Measurements from ENCODE around the gene GOLGA8Q. TPM values are rescaled to one million over a fixed set of nuclear protein-coding genes. Genes with fewer than 3 reads are reported as not detected.
"Not testable (repeated sequence)": the region's sequence is repeated elsewhere in the genome, so short reads cannot be mapped to it uniquely, and the experiment has no call there.

GOLGA8Q gene, protein sequence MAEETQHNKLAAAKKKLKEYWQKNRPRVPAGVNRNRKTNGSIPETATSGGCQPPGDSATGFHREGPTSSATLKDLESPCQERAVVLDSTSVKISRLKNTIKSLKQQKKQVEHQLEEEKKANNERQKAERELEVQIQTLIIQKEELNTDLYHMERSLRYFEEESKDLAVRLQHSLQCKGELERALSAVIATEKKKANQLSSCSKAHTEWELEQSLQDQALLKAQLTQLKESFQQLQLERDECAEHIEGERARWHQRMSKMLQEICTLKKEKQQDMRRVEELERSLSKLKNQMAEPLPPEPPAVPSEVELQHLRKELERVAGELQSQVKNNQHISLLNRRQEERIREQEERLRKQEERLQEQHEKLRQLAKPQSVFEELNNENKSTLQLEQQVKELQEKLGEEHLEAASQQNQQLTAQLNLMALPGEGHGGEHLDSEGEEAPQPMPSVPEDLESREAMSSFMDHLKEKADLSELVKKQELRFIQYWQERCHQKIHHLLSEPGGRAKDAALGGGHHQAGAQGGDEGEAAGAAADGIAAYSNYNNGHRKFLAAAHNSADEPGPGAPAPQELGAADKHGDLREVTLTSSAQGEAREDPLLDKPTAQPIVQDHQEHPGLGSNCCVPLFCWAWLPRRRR
- not detected for total RNA-seq

DNA sequence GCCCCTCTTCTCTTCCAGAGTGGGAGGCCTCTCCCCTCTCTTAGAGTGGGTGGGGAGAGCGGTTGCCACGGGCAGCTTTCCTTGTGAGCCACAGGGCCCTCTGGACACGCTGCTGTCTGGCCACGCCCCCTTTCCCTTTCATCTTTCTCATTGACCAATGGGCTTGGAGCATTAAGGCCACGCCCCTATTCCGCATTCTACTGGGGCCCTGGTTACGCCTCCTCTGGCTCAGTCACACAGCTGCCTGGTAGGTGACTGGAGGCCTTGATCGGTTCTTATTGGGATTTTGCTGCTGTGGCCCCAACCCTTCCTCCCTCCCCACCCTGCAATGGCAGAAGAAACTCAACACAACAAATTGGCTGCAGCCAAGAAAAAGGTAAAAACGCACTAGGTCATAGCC is at the start of gene GOLGA8Q:
Gene GOLGA8Q (plus strand): TSS at position 301 of the 400 bp plus-strand sequence. CDS start 28 bp downstream, at position 329.
- not testable (repeated sequence) for ATAC-seq

GRCh38 chr15:30502904-30503781 is 48.7 kb upstream of the GOLGA8Q start:
- peak; percentile 93 for ATAC-seq

DNA sequence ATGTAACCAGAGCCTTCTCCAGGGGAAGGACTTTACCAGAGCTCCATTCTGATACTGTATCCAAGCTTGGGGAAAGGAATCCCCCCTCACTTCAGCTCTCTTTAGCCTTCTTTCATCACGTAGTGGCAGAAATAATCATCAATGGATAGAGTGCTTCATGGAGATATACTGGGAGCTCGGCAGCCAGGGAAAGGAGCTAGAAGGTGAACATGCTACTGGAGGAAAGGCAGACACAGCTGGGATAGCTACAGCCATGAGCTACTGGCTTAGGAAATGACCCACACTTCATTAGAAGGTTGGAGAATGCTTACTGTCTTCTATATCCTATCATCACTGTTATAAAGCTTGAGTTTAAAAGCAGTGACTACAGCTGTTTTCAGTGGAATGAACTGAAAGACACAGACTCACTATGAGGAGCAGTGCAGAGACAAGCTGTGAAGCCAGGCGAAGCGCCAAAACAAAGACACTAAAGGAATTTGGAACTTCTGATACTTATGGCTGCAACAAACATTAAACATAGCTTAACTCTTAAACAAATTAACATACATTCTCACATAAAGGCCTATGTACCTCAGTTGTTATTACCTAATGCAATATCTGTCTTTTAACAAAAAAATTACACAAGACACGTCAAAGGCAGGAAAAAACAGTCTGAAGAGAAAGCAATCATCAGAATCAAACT is 47.5 kb upstream of the GOLGA8Q start:
- not testable (repeated sequence) for ATAC-seq

DNA sequence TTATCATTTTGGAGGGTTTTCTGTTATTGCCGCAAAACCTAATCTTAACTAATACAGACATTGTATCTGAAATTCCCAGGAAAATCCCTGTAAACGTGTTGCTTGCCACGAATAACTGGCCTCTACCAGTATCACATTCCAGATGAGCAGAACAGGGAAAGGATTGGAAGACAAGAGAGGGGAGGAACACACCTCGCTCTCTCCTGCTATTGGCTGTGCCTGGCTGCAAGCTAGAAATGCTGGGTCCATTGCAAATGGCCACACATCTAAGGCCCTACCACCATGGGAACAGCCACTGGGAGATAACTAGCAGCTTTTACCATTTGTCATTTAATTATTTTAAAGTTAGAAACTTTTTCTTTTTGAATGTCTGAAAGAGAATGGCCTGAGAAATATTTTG is 37.3 kb upstream of the GOLGA8Q start:
- ATAC-seq, result not testable (repeated sequence)

DNA sequence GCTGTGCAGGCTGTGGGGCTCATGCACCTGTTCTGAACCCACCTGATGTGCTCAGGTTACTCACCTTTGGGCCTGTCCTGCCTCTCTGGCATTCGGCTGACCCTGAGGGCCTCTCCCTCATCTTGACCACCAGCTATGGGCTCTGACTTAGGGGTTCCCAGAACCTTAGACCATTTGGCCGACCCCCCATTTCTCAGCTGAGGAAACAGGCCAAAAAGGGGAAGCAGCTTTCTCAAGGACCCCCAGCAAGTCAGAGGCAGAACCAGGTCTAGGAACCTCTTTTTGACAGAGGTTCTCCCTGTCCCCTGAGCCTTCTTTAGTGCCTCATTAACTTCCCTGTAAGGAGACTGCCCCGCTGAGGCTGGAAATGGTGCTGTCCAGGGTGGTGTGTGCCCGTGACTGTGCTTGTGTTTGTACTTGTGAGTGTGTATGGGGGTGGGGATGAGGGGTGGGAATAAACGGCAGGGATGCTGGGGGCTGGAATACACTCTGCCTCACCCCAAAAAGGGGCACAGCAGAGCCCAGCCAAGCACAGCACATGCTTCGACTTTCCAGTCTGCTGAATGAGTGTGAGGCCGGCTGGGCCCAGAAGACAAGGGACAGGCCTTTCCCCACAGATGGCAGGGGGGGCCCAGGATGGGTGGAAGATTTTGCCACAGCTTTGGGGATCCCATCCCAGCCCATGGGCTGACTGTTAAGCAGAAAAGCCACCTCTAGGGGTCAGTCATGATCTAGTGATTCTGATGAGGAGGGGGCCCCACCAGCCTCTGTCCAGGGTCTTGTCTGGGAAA is 28.2 kb upstream of the GOLGA8Q start:
- ATAC-seq, result not testable (repeated sequence)

- ATAC-seq, result not testable (repeated sequence)
Observed at GRCh38 chr15:30525912-30526311, 25.9 kb upstream of the GOLGA8Q start.

DNA sequence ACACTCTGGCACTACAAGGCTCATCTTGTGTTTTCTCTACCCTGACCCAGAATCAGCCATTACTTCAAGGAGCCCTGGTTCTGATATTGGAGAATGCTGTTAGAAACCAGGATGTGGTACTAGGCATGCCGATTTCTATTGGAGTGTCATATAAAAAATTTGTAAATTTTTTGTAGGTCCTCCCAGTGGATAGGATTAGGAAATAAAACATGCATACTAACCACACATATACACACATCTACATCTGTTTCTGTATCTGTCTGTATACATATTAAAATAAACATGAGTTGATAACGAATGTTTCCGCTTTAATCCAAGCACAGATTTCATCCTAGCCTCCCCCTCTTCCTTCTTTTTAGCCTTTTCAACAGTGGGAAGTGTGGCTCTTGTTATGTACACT is 22.8 kb upstream of the GOLGA8Q start:
- ATAC-seq, result not testable (repeated sequence)

- not testable (repeated sequence) for ATAC-seq
Observed at GRCh38 chr15:30566949-30567348, 15.1 kb downstream of the GOLGA8Q start.

DNA sequence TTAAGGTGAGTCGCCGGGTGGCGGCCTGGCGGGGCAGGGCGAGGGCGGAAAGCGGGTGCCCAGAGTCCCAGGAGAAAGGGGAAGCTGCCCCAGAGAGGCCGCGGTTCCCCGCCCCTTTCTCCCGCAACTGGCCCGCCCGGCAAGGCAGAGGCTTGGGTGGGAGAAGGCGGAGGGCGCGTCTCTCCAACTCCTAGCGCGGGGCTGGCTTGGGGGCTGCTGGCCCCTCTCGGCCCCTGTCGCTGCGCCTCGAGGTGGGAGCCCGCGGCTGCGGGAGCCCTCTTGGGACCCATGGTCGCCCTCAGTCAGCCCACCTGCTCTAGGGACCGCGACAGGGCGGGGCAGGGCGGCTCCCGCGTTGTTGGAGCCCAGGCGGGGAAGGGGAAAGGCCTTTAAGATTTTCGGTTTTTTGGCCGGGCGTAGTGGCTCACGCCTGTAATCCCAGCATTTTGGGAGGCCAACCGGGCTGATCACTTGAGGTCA is 21.2 kb downstream of the GOLGA8Q start:
- ATAC-seq, result peak; percentile 54

DNA sequence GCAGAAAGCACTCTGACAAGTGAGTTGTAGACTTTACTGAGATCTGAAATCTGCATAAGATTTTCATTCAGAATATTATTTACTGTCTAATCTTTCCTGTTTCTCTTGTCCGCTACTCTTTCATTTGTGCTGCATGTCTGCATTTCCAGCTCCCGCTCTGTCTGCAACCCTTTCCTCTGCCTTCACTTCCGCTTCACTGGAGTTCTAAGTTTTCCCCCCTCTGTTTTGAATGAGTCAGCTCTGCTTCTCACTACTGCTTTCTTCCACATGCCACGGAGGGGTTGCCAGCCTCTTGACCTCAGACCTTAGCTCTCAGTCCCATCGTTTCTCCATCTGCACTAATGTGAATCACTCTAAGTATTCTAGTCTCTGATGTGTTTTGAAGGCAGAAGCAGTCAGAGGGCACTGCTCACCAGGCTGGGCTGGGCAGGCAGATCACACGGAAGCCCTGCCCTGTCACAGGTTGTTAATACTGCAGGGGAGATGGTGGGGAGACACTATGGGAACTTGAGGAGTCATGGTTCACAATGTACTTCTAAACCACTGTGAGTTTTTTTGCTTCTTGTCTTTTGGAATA is 27.6 kb downstream of the GOLGA8Q start:
- ATAC-seq, result not testable (repeated sequence)

DNA sequence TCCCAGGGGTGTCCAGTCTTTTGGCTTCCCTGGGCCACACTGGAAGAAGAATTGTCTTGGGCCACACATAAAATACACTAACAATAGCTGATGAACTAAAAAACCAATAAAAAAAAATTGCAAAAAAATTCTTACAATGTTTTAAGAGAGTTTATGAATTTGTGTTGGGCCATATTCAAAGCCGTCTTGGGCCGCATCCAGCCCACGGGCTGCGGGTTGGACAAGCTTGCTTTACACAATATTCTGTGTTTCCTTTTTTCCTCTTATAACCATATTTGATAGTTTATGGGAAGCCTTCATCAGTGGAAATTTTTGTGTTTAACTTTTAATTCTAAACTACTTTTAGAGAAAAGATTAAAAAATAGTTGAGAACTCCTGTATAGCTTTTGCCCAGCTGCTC is 28.9 kb downstream of the GOLGA8Q start:
- ATAC-seq, result not testable (repeated sequence)

GRCh38 chr15:30598953-30599352 is 47.1 kb downstream of the GOLGA8Q start:
- ATAC-seq, result not testable (repeated sequence)

DNA sequence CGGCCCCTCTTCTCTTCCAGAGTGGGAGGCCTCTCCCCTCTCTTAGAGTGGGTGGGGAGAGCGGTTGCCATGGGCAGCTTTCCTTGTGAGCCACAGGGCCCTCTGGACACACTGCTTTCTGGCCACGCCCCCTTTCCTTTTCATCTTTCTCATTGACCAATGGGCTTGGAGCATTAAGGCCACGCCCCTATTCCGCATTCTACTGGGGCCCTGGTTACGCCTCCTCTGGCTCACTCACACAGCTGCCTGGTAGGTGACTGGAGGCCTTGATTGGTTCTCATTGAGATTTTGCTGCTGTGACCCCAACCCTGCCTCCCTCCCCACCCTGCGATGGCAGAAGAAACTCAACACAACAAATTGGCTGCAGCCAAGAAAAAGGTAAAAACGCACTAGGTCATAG is 51.9 kb downstream of the GOLGA8Q start, which contains the start of gene GOLGA8H:
Gene GOLGA8H (plus strand): TSS at position 233 of the 400 bp plus-strand sequence. CDS start 98 bp downstream, at position 331.
- ATAC-seq, result not testable (repeated sequence)

Other genes with a start within 250 kb of the GOLGA8Q start
- gene CHRFAM7A, start 158.5 kb upstream of the GOLGA8Q start, total RNA-seq, result not detected
- 1.8 TPM for gene GOLGA8R, start 137.8 kb upstream of the GOLGA8Q start, total RNA-seq
- gene GOLGA8H, start 52.0 kb downstream of the GOLGA8Q start, total RNA-seq, result not detected

Measured in esophagus mucosa (tissue), 1 donor.